Activated CD4-positive, alpha-beta memory T cell treated with anti-CD3 and anti-CD28 coated beads, Interleukin-2, amount 10 ng/mL, durations not matched to agents 7 days and 5 days (primary cell): ENCODE results near the gene PARS2. TPM values are rescaled to one million over a fixed set of nuclear protein-coding genes. Genes with fewer than 3 reads are reported as not detected.

Experiments
- CTCF ChIA-PET: fragments of 350-600 bp; sonication (Branson Sonifier 250); formaldehyde crosslinking; loops from one replicate; lab custom pipeline; 2021; ENCODE audit warnings: antibody characterized with exemption, inconsistent platforms; lab: Charles Lee
- POLR2A ChIA-PET: fragments of 350-600 bp; sonication (Branson Sonifier 250); formaldehyde crosslinking; loops from one replicate; lab custom pipeline; 2021; ENCODE audit warnings: antibody characterized with exemption; lab: Charles Lee
- DNase-seq: peaks from one replicate; pipeline ENCODE4 v3.0.0-alpha.2; 2020
- H3K27ac Mint-ChIP-seq: one replicate; pipeline ENCODE4 v1.8.0; 2021; ENCODE audit warnings: mild to moderate bottlenecking, mixed read lengths
- H3K27me3 Mint-ChIP-seq: one replicate; pipeline ENCODE4 v1.8.0; 2021; ENCODE audit warnings: mixed read lengths
- H3K36me3 Mint-ChIP-seq: one replicate; pipeline ENCODE4 v1.8.0; 2021; ENCODE audit warnings: low read depth, mixed read lengths
- H3K4me1 Mint-ChIP-seq: one replicate; pipeline ENCODE4 v1.8.0; 2021; ENCODE audit warnings: mixed read lengths
- H3K4me3 Mint-ChIP-seq: one replicate; pipeline ENCODE4 v1.8.0; 2021; ENCODE audit warnings: mild to moderate bottlenecking, mixed read lengths
- H3K9me3 Mint-ChIP-seq: one replicate; pipeline ENCODE4 v1.8.0; 2021; ENCODE audit warnings: mixed read lengths
- total RNA-seq, 2 experiments: library from RNA; stranded (reverse); gene quantifications; one replicate each; pipeline ENCODE4 v1.2.3, GENCODE V29; 2021

PARS2 gene
- total RNA-seq, 2 experiments from 2014 or later = 3.3 to 4.0 TPM

GRCh38 chr1:54741531-54741930 is 22.8 kb downstream of the PARS2 start:
- CTCF ChIA-PET = no interaction called here
- peaks cover 37% of the 10 kb centered on the region for H3K36me3 Mint-ChIP-seq

GRCh38 chr1:54738244-54738643 is 26.1 kb downstream of the PARS2 start:
- POLR2A ChIA-PET = interaction anchor here (0.6 kb wide), 1 partner anchor 63 kb away, joined by 3 read pairs; no protein-coding TSS in a partner anchor
- Mint-ChIP-seq H3K4me1 (no peaks in the 10 kb centered on the region), H3K27me3 (no peaks in the 10 kb centered on the region), H3K9me3 (no peaks in the 10 kb centered on the region), H3K27ac (no peak overlapping the region), H3K4me3 (no peak overlapping the region), H3K36me3 (peaks cover 52% of the 10 kb centered on the region)
- DNase-seq = no peak
- CTCF ChIA-PET = no interaction called here

More at GRCh38 chr1:54741531-54741930, 22.8 kb downstream of the PARS2 start:
- no peaks in the 10 kb centered on the region for H3K27me3 Mint-ChIP-seq
- no peaks in the 10 kb centered on the region for H3K9me3 Mint-ChIP-seq
- no peak overlapping the region for H3K27ac Mint-ChIP-seq
- POLR2A ChIA-PET = no interaction called here
- H3K4me3 Mint-ChIP-seq = no peak overlapping the region
- no peaks in the 10 kb centered on the region for H3K4me1 Mint-ChIP-seq
- no peak for DNase-seq

GRCh38 chr1:54736685-54737084 is 27.6 kb downstream of the PARS2 start:
- peaks cover 44% of the 10 kb centered on the region for H3K36me3 Mint-ChIP-seq
- H3K27me3 Mint-ChIP-seq = no peaks in the 10 kb centered on the region
- ChIA-PET POLR2A (no interaction called here), CTCF (no interaction called here)
- H3K9me3 Mint-ChIP-seq = no peaks in the 10 kb centered on the region
- no peak overlapping the region for H3K4me3 Mint-ChIP-seq
- H3K27ac Mint-ChIP-seq = no peak overlapping the region
- no peak for DNase-seq
- H3K4me1 Mint-ChIP-seq = no peaks in the 10 kb centered on the region

- Mint-ChIP-seq H3K27me3 (no peaks in the 10 kb centered on the region), H3K4me3 (no peak overlapping the region), H3K9me3 (no peaks in the 10 kb centered on the region), H3K4me1 (no peaks in the 10 kb centered on the region), H3K36me3 (peaks cover 58% of the 10 kb centered on the region), H3K27ac (no peak overlapping the region)
- CTCF ChIA-PET = interaction anchor here (1.5 kb wide), 1 partner anchor 13 kb away, joined by 3 read pairs; the partner anchor contains the start of gene TTC4
- POLR2A ChIA-PET = no interaction called here
- DNase-seq = no peak
Measured at GRCh38 chr1:54728027-54728426, 36.3 kb downstream of the PARS2 start.

- POLR2A ChIA-PET = interaction anchor here (0.6 to 3.2 kb wide), 2 partner anchors 9 to 39 kb away, joined by 3 to 16 read pairs; partner anchors contain the start of gene TTC4
- no peak for DNase-seq
- Mint-ChIP-seq H3K4me3 (no peak overlapping the region), H3K4me1 (no peaks in the 10 kb centered on the region), H3K27me3 (no peaks in the 10 kb centered on the region), H3K27ac (no peak overlapping the region), H3K36me3 (peaks cover 57% of the 10 kb centered on the region), H3K9me3 (no peaks in the 10 kb centered on the region)
- CTCF ChIA-PET = no interaction called here
Measured at GRCh38 chr1:54724771-54725170, 39.6 kb downstream of the PARS2 start.

GRCh38 chr1:54723985-54724384 is 40.3 kb downstream of the PARS2 start:
- ChIA-PET POLR2A (interaction anchor here (0.6 to 3.2 kb wide), 2 partner anchors 8 to 40 kb away, joined by 3 to 16 read pairs; partner anchors contain the start of gene TTC4), CTCF (no interaction called here)
- DNase-seq = no peak
- Mint-ChIP-seq H3K27me3 (no peaks in the 10 kb centered on the region), H3K36me3 (peaks cover 61% of the 10 kb centered on the region), H3K4me3 (no peak overlapping the region), H3K9me3 (no peaks in the 10 kb centered on the region), H3K27ac (no peak overlapping the region), H3K4me1 (peaks cover 3% of the 10 kb centered on the region)

- H3K4me3 Mint-ChIP-seq = no peak overlapping the region
- H3K36me3 Mint-ChIP-seq = peaks cover 52% of the 10 kb centered on the region
- DNase-seq = no peak
- no peak overlapping the region for H3K27ac Mint-ChIP-seq
- H3K9me3 Mint-ChIP-seq = no peaks in the 10 kb centered on the region
- ChIA-PET POLR2A (interaction anchor here (0.7 to 2.0 kb wide), 2 partner anchors 11 to 78 kb away, joined by 3 to 6 read pairs; no protein-coding TSS in a partner anchor), CTCF (interaction anchor here (1.6 kb wide), 1 partner anchor 79 kb away, joined by 5 read pairs; the partner anchor contains the start of gene TTC22)
- H3K4me1 Mint-ChIP-seq = peaks cover 17% of the 10 kb centered on the region
- H3K27me3 Mint-ChIP-seq = no peaks in the 10 kb centered on the region
Measured at GRCh38 chr1:54721719-54722118, 42.6 kb downstream of the PARS2 start.

- no peak for DNase-seq
- H3K9me3 Mint-ChIP-seq = no peaks in the 10 kb centered on the region
- H3K36me3 Mint-ChIP-seq = peaks cover 10% of the 10 kb centered on the region
- peaks cover 30% of the 10 kb centered on the region for H3K4me1 Mint-ChIP-seq
- H3K27ac Mint-ChIP-seq = peak overlapping the region; percentile 78
- ChIA-PET CTCF (interaction anchor here (1.0 to 2.2 kb wide), 8 partner anchors 12 to 662 kb away, joined by 3 to 12 read pairs (median 3); partner anchors contain the start of gene TTC22), POLR2A (interaction anchor here (0.6 to 2.7 kb wide), 12 partner anchors 9 to 662 kb away, joined by 3 to 16 read pairs (median 5); partner anchors contain the start of genes DHCR24, PARS2 and TTC22)
- H3K4me3 Mint-ChIP-seq = peak overlapping the region; percentile 81
- H3K27me3 Mint-ChIP-seq = no peaks in the 10 kb centered on the region
Measured at GRCh38 chr1:54716299-54717047, 47.9 kb downstream of the PARS2 start.

GRCh38 chr1:54715493-54716298 is 48.6 kb downstream of the PARS2 start, which contains the start of gene TTC4:
TTC4 (plus strand) TSS chr1:54715861; CDS start chr1:54715909, 48 bp downstream.
- peak; percentile 86 for DNase-seq
- peaks cover 9% of the 10 kb centered on the region for H3K36me3 Mint-ChIP-seq
- no peaks in the 10 kb centered on the region for H3K9me3 Mint-ChIP-seq
- ChIA-PET POLR2A (interaction anchor here (0.7 to 2.7 kb wide), 12 partner anchors 9 to 661 kb away, joined by 3 to 16 read pairs (median 5); partner anchors contain the start of genes DHCR24, PARS2 and TTC22), CTCF (interaction anchor here (1.0 to 2.2 kb wide), 7 partner anchors 12 to 280 kb away, joined by 3 to 12 read pairs (median 3); partner anchors contain the start of gene TTC22)
- peak within 1 kb of the TSS; percentile 81 for H3K4me3 Mint-ChIP-seq
- H3K4me1 Mint-ChIP-seq = peaks cover 30% of the 10 kb centered on the region
- H3K27ac Mint-ChIP-seq = peak within 1 kb of the TSS; percentile 78
- H3K27me3 Mint-ChIP-seq = peaks cover 3% of the 10 kb centered on the region

GRCh38 chr1:54714881-54715492 is 49.3 kb downstream of the PARS2 start:
- CTCF ChIA-PET = interaction anchor here (1.3 to 2.2 kb wide), 6 partner anchors 11 to 93 kb away, joined by 3 to 12 read pairs (median 4); partner anchors contain the start of gene TTC22
- no peaks in the 10 kb centered on the region for H3K9me3 Mint-ChIP-seq
- H3K4me3 Mint-ChIP-seq = peak overlapping the region; percentile 81
- DNase-seq = no peak
- H3K36me3 Mint-ChIP-seq = peaks cover 9% of the 10 kb centered on the region
- POLR2A ChIA-PET = interaction anchor here (1.1 to 2.7 kb wide), 8 partner anchors 10 to 660 kb away, joined by 3 to 16 read pairs (median 7); partner anchors contain the start of gene TTC22
- peaks cover 30% of the 10 kb centered on the region for H3K4me1 Mint-ChIP-seq
- H3K27me3 Mint-ChIP-seq = peaks cover 3% of the 10 kb centered on the region
- peak overlapping the region; percentile 78 for H3K27ac Mint-ChIP-seq

GRCh38 chr1:54711536-54711935 is 52.8 kb downstream of the PARS2 start:
- H3K9me3 Mint-ChIP-seq = no peaks in the 10 kb centered on the region
- no peaks in the 10 kb centered on the region for H3K36me3 Mint-ChIP-seq
- ChIA-PET POLR2A (no interaction called here), CTCF (no interaction called here)
- H3K4me3 Mint-ChIP-seq = no peak overlapping the region
- peaks cover 8% of the 10 kb centered on the region for H3K27me3 Mint-ChIP-seq
- no peak for DNase-seq
- peaks cover 11% of the 10 kb centered on the region for H3K4me1 Mint-ChIP-seq
- H3K27ac Mint-ChIP-seq = no peak overlapping the region

- Mint-ChIP-seq H3K9me3 (no peaks in the 10 kb centered on the region), H3K27me3 (peaks cover 8% of the 10 kb centered on the region), H3K27ac (no peak overlapping the region), H3K4me1 (peaks cover 5% of the 10 kb centered on the region), H3K4me3 (no peak overlapping the region), H3K36me3 (no peaks in the 10 kb centered on the region)
- POLR2A ChIA-PET = no interaction called here
- DNase-seq = no peak
- CTCF ChIA-PET = no interaction called here
Measured at GRCh38 chr1:54710841-54711240, 53.5 kb downstream of the PARS2 start.
